Body of pancreas (tissue), 4 donors: ENCODE data around the gene MVD.

Experiments used
- CTCF ChIP-seq, 7 experiments: fragments of 450-650 bp in 4 of 7; fragments of 200-600 bp in 3 of 7; sonication (generic) in 3 of 7; IDR thresholded peaks; one replicate each; pipeline ENCODE4 v1.5.1; 2016 to 2019; ENCODE audit warnings: antibody characterized with exemption in 7 of 7
- POLR2A ChIP-seq, 3 donors: fragments of 450-650 bp; IDR thresholded peaks; one replicate each; pipeline ENCODE4 v1.6.1; 2016; ENCODE audit warnings: antibody characterized with exemption in 3 of 3, mild to moderate bottlenecking in 2 of 3

GRCh38 chr16:88610080-88610479, 52.8 kb downstream of the MVD start:
- TF ChIP-seq CTCF (IDR thresholded peaks at IDR 0.05), result no peak
- no peak for TF ChIP-seq POLR2A (IDR thresholded peaks at IDR 0.05)
